Fibroblast of peridontal ligament (primary cell): Measurements from ENCODE around the gene GABRG3.

Experiments
- DNase-seq: peaks from one replicate; pipeline ENCODE4 v3.0.0-alpha.2; 2010; ENCODE audit errors: extremely low read depth

The GABRG3 gene

GRCh38 chr15:27573805-27574485, 603.0 kb downstream of the GABRG3 start:
- DNase-seq = no peak

GRCh38 chr15:27574541-27575054, 603.6 kb downstream of the GABRG3 start:
- no peak for DNase-seq

- DNase-seq = no peak
Measured at GRCh38 chr15:27575521-27575920, 604.5 kb downstream of the GABRG3 start.

- no peak for DNase-seq
Measured at GRCh38 chr15:27576576-27576975, 605.6 kb downstream of the GABRG3 start.

GRCh38 chr15:27579738-27580137, 608.8 kb downstream of the GABRG3 start:
- no peak for DNase-seq

- peak; percentile 34 for DNase-seq
Measured at GRCh38 chr15:27582726-27583410, 611.9 kb downstream of the GABRG3 start.

GRCh38 chr15:27583651-27584050, 612.7 kb downstream of the GABRG3 start:
- DNase-seq = peak; percentile 4

- DNase-seq = no peak
Measured at GRCh38 chr15:27585041-27585640, 614.2 kb downstream of the GABRG3 start.

GRCh38 chr15:27587810-27588209, 616.8 kb downstream of the GABRG3 start:
- no peak for DNase-seq

- no peak for DNase-seq
Measured at GRCh38 chr15:27589260-27589659, 618.3 kb downstream of the GABRG3 start.

GRCh38 chr15:27589782-27590181, 618.8 kb downstream of the GABRG3 start:
- no peak for DNase-seq
